ENCODE results near the gene GANC. TPM values are rescaled to one million over a fixed set of nuclear protein-coding genes. Genes with fewer than 3 reads are reported as not detected.

The GANC gene
- total and polyA plus RNA-seq, 4 donors: 19.6 to 105 (median 53.6) TPM

GRCh38 chr15:42405863-42406482 lies 133.0 kb downstream of the GANC start:
- Histone ChIP-seq H3K9me3 (ENCODE audit: control insufficient read depth in 4 of 4, insufficient read depth in 3 of 4, low read length in 3 of 4) (no peaks in the 10 kb centered on the region), H3K9ac (ENCODE audit: insufficient read depth in 1 of 2, low read length in 2 of 2) (no peak overlapping the region), H3K27ac (ENCODE audit: low read depth in 1 of 2, low read length in 1 of 2) (no peak overlapping the region), H3K27me3 (ENCODE audit: control insufficient read depth in 3 of 3, insufficient read depth in 3 of 3, low read length in 2 of 3) (no peaks in the 10 kb centered on the region), H3K4me3 (no peak overlapping the region), H3K36me3 (ENCODE audit: control insufficient read depth in 4 of 4, insufficient read depth in 4 of 4, low read length in 4 of 4) (peaks cover 0 to 42% (median under 1%) of the 10 kb centered on the region in 4 donors), H3K4me1 (ENCODE audit: control insufficient read depth in 5 of 5, insufficient read depth in 5 of 5, low read length in 5 of 5) (peaks cover 0 to 3% (median 0%) of the 10 kb centered on the region in 5 donors)
- no peak for TF ChIP-seq CTCF (IDR thresholded peaks at IDR 0.05; ENCODE audit: control extremely low read depth, extremely low read depth)
- ATAC-seq (ENCODE audit: insufficient read depth, low FRiP score) (no peak), DNase-seq (no peak)
- 79 to 80% methylated on average over 6 of the region's 6 CpGs for WGBS, 2 donors

Other genes with a start within 250 kb of the GANC start
- gene PLA2G4D, start 178.6 kb upstream of the GANC start, total RNA-seq: under 1 TPM in 1 of 2 donors, not detected in 1; 0.15 TPM
- gene PLA2G4D, start 178.6 kb upstream of the GANC start, polyA plus RNA-seq: under 1 TPM; 0.12 to 0.31 TPM
- 100 to 1,000 TPM in 1 of 2 donors, 10 to 100 TPM in 1; 10.9 to 116 TPM for gene PLA2G4F, start 116.6 kb upstream of the GANC start, total RNA-seq
- gene PLA2G4F, start 116.6 kb upstream of the GANC start, polyA plus RNA-seq: 10 to 100 TPM; 18.9 to 64.7 TPM
- gene VPS39, start 64.9 kb upstream of the GANC start, total RNA-seq: 10 to 100 TPM; 63.8 to 99.1 TPM
- 10 to 100 TPM; 29.4 to 39.3 TPM for gene VPS39, start 64.9 kb upstream of the GANC start, polyA plus RNA-seq
- 100 to 1,000 TPM; 110 to 196 TPM for gene TMEM87A, start 232 bp downstream of the GANC start, total RNA-seq
- gene TMEM87A, start 232 bp downstream of the GANC start, polyA plus RNA-seq: 10 to 100 TPM; 50.3 to 63.8 TPM
- 10 to 100 TPM; 20.9 to 28.4 TPM for gene CAPN3, start 86.3 kb downstream of the GANC start, total RNA-seq
- 10 to 100 TPM; 12.1 to 56.6 TPM for gene CAPN3, start 86.3 kb downstream of the GANC start, polyA plus RNA-seq
- 10 to 100 TPM; 63.6 to 67.5 TPM for gene ZNF106, start 217.9 kb downstream of the GANC start, total RNA-seq
- gene ZNF106, start 217.9 kb downstream of the GANC start, polyA plus RNA-seq: 10 to 100 TPM; 10.9 to 18.8 TPM
- gene SNAP23, start 222.4 kb downstream of the GANC start, total RNA-seq: 10 to 100 TPM; 59.3 to 96.0 TPM
- gene SNAP23, start 222.4 kb downstream of the GANC start, polyA plus RNA-seq: 10 to 100 TPM; 58.2 to 66.5 TPM

Measured in lung (tissue), 12 donors.